Measurements from ENCODE around the gene JUN.

- TF ChIP-seq POLR2A (IDR thresholded peaks at IDR 0.05) (no peak), POLR2AphosphoS5 (IDR thresholded peaks at IDR 0.05) (no peak)
- TF ChIP-seq, protein P1, sequence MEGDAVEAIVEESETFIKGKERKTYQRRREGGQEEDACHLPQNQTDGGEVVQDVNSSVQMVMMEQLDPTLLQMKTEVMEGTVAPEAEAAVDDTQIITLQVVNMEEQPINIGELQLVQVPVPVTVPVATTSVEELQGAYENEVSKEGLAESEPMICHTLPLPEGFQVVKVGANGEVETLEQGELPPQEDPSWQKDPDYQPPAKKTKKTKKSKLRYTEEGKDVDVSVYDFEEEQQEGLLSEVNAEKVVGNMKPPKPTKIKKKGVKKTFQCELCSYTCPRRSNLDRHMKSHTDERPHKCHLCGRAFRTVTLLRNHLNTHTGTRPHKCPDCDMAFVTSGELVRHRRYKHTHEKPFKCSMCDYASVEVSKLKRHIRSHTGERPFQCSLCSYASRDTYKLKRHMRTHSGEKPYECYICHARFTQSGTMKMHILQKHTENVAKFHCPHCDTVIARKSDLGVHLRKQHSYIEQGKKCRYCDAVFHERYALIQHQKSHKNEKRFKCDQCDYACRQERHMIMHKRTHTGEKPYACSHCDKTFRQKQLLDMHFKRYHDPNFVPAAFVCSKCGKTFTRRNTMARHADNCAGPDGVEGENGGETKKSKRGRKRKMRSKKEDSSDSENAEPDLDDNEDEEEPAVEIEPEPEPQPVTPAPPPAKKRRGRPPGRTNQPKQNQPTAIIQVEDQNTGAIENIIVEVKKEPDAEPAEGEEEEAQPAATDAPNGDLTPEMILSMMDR (IDR thresholded peaks at IDR 0.05), result no peak
Measured at GRCh38 chr1:58799650-58800049, 15.8 kb upstream of the JUN start.

Data from breast epithelium (tissue), 3 donors.